ENCODE results near the gene STRN3.
"Not testable (repeated sequence)": the region's sequence is repeated elsewhere in the genome, so short reads cannot be mapped to it uniquely, and the experiment has no call there.

Gene STRN3

DNA sequence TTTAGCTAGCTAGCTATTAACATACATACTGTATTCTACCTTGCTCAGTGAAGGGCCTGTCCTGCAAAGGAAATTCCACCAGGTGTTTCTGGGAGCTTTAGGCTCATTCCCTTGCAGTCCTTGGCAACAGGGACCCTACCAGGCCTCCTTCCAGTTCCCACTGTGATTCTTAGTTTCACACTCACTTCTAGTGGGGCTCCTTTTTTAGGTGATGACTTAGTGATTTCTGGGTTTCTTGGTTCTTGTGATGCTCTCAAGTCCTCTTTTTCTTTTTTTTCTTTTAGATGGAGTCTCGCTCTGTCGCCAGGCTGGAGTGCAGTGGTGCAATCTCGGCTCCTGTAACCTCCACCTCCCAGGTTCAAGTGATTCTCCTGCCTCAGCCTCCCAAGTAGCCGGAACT, 10.4 kb upstream of the STRN3 start:
- no peak for DNase-seq (ENCODE audit: low read depth)

DNA sequence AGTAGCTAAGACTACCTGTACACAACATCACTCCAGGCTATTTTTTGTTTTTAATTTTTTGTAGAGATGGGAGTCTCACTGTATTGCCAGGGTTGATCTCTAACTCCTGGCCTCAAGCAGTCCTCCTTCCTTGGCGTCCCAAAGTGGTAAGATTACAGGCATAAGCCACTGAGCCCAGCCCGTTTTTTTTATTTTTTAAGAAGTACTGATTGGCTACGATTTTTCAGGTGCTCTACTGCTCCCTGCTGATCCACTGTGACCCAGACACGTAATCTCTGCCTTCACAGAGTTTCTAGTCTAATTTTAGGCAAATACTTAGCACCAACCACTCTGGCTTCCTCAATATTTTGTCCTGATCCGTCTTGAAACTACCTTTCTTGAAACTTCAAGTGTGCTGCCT, 4.3 kb upstream of the STRN3 start:
- no peak for DNase-seq (ENCODE audit: low read depth)

DNA sequence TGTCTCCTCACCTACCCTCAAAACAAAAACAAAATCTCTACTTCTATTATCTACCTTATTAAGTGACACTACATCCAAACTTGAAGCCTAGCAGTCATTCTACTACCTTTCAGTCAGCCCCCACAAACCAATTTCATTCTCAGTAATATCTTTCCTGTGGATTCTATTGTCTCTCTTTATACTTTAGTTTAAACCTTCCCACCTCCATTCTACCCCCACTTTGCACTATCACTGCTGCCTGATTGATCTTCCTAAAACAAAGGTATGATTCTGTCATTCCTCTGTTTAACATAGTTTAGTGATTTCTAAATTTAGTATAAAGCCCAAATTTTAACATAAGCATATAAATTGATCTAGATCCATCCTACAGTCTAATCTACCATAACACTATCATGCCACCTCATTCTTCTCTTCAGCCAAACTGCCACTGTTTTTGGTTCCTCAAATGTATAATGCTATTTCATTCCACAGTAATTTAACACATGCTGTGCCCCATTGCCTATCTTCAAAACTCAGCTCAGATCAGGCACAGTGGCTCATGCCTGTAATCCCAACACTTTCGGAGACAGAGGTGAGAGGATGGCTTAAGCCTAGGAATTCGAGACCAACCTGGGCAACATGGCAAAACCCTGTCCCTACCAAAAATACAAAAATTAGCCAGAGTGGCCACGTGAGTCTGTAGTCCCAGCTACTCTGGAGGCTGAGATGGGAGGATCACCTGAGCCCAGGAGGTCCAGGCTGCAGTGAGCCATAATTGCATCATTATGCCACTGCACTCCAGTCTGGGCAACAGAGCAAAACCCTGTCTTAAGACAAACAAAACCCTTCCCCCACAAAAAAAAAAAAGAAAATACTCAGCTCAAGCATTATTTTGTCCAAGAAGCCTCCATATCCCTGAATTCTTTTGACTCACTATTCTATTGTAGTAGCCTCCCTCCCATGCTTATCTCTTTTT, 3.1 kb upstream of the STRN3 start:
- DNase-seq (ENCODE audit: low read depth) = no peak

DNA sequence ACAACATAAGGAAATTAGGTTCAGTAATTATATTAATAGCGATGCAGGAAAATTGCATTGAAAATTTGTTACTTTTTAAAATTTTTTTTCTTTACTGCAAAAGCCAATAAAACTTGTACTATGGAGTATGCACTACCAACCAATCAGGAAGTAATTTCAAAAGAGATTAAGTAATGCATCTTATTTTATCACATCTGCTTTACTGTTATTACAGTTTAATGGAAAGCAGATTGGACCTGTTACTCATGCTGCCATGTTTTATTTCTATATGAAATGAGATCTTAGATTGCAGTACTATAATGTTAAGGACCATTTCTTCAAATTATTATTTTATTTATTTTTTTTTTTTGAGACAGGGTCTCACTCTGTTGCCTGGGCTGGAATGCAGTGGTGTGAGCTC, 1.7 kb upstream of the STRN3 start:
- DNase-seq (ENCODE audit: low read depth) = no peak

DNA sequence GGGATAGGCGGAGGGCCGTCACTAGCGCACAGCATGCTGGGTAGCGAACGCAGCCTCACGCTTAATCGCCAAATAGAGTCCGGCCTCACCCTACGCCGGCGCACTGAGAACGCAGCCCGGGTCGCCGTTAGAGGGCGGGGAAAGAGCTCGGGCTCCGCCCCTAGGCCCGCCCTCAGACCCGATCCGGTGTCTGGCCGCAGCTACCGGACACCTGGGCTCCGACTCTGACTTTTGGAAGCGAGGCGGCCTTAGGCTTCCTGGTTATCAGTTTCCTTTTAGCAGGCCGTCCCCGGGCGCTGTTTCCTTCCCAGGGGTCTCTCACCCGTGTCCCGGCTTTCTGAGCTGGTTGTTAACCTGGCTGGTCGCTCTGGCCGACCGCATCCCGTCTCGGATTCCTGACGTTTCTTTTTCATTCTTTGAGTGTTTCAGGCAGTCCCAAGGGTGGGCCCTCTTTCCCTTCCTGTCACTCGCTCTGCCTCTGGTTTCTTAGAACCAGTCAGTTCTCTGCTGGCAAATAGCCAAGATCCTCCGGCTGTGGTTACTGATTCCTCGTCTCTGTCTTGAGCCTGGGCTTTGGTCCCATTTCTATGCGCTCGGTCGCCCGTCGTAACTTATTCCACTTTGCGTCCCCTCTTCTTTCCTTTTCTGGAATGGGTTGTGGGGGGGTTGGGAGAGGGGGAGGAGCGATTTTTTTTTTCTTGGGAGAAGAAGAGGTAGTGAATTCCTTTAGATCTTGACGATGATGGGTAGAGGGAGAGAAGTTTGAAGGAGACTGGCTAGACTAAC, 464 bp upstream of the STRN3 start:
- peak; percentile 84 for DNase-seq (ENCODE audit: low read depth)

DNA sequence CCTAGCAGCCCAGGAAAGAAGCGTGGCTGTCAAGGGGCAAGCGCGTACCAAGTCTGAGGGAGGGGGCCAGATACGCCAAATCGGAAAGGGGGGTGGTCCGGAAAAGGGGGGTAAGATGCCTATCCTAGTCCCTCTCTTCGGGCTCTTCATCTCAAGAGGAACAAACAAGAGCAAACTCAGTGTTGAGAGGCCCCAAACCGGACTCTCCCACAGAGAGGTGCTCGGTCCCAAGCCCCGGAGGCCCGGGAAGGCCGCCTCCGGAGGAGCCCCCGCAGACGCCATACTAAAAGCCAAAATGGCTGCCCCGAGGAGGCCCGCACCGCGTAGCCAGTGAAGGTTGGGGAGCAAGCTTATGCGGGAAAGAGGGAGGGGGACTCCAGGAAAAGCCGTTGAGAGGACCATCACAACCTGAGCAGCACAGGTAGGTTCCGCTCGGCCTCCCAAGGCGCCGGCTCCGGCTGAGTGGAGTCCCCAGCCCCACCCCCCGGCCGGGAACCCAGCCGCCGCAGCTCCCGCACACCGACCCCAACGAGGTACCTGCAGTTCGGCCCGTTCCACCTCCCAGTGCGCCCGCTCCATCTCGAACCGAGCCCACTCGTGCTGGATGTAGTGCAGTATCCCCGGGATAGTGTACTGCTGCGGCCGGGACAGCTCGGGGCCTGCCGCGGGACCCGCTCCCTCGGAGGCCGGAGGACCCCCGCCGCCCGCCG, 657 bp downstream of the STRN3 start, which contains the start of gene AP4S1:
AP4S1 (plus strand) TSS at position 283 of the 710 bp plus-strand sequence. CDS start 40,548 bp downstream, outside the sequence.
- peak; percentile 20 for DNase-seq (ENCODE audit: low read depth)

DNA sequence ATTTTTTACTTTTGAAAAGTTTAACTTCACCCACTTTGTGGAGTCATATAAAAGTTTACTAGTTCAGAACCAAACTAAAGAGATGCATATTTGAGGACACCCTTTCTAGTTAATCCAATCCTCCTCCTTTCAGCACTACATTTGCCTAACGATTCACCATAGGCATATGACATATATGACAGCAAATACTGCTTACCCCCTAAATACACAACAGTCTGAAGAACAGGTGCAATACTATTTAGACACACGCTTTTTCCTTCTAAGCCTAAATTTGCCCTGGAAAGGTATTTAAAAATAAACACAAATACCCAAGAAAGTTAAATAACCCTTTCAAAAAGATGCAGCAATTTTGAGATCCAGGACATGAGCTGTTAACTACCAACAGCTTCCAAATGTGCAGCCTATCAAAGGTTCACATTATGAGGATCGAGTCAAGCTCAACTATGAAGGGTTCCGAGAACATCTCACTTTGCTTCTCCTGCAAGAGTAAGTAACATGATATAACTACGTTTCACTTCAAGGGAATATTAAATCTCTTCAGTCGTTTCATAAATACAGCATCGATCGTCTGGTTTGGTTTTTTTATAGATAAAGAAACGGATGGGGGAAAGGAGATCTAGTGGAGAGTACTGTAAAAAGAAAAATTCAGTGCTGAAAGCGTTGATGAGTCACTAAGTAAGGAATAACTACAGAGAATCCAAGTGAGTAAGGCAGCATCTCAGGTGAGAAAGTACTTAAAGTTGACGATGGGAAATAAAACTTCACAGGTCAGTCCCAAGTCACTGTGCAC, 1.4 kb downstream of the STRN3 start:
- no peak for DNase-seq (ENCODE audit: low read depth)

DNA sequence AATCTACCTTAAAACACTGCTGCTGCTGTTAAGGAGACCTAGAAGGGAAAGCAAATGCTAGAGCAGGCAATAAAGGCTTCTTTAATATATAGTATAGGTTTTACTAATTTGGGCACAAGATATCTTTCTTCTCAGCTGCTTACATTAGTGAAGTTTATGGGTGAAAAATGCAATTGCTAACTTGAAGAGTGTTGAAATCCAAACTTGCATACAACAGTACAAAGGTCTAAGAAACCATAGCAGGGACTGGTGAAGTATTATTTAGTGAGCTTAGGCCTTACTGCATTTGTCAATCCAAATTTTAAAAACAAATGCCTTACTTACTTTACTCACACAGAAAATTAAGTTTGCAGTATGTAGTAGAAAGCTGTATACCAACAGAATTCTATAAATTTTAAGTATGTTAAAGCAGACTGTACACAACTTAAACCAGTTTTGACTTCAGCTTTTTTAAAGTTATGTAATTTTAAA, 2.1 kb downstream of the STRN3 start:
- DNase-seq (ENCODE audit: low read depth) = no peak

DNA sequence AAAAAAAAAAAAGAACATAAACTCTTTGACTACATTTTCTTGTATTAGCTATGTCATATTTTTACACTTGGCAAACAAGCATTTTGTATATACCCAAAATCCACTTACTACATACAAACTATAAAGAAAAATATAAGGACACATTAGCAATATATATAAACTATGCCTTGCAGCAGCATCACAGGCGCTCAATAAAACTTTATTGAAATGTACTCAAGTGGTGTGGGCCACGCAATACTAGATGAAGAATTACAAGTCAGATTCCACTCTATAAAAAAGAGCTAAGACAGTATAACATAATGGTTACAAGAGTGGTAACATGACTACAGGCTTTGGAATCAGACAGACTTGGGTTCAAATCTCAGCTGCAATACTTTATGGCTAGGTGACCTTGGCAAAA, 3.8 kb downstream of the STRN3 start:
- DNase-seq (ENCODE audit: low read depth) = no peak

DNA sequence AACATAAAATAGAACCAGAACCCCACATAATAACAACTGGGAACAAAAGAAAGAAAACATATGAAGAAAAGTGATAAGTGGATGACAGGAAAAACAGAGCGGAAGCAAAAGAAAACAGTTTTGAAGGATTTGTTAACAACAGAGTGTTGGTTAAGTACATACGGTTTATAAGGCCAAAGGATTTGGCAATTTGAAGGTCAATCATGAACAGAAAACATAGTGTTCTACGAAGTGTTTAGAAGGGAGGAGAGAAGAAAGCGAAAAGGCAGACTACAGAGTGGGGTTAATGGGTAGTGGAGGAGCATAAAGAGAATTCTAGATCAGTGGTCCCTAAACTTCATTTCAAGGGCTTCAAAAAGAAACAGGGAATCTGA, 4.6 kb downstream of the STRN3 start:
- no peak for DNase-seq (ENCODE audit: low read depth)

DNA sequence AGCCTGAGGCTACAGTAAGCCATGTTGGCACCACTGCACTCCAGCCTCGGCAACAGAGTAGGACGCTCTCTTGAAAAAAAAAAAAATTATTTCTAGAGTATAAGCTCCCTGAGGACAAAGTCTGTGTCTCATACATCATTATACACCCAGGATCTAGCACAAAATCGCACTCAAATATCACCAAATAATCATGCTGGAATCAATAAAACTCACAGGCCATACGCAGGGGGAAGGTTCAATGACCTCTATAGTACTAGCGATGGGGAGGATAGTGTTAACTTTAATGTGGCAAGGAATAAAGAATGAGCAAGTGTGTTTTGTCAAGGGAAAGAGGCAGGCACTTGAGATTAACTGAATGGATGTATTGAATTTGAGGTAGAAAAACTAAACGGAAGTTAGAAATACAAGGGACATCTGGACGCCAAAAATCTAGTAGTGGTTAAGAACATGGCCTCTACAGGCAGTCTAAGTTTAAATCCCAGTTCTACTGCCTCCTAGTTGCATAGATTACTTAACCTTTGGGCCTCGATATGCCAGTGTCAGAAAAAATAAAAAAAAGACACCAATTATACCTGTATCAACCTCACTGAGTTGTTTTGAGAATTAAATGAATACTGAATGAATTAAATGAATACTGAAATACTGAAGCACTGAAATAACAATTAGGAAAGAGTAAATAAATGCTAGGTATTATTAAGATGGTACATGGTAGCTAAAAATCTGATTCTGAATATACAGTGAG, 5.2 kb downstream of the STRN3 start:
- DNase-seq (ENCODE audit: low read depth) = no peak

DNA sequence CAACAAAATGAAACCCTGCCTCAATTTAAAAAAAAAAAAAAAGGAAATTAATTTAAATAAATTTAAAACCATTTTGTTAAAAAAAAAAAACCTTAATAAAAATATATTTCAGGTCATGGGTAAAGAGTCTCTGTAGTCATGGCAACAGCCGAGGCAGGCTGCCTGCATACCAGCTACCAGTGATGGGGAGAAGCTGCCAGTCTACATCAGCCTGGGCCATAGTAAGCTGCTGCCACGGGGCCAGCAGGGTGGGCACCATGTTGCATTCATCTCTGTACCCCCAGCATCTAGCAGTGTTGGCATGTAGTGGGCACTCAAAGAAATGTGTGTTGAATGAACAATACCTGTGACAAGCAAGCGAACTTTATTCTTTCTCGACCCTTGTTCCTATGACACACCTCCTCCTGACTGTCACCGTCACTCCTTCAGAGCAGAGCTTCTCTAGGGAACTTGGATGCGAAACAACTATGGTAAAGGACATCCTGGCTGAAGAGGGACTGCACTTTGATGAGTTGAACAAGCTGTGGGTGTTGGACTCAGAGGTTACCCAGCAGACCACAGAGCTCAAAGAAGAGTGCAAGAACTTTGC, 8.0 kb downstream of the STRN3 start:
- no peak for DNase-seq (ENCODE audit: low read depth)

DNA sequence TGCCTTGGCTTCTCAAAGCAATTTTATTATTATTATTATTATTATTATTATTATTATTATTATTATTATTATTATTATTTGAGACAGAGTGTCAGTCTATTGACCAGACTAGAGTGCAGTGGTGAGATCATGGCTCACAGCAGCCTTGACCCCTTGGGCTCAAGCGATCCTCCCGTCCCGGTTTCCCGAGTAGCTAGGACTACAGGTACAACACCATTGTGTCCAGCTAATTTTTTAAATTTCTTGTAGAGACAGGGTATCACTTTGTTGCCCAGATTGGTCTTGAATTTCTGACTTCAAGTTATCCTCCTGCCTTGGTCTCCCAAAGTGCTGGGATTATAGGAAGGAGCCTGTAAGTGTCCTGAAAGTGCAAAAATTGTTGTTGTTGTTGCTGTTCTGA, 12.3 kb downstream of the STRN3 start:
- no peak for DNase-seq (ENCODE audit: low read depth)

DNA sequence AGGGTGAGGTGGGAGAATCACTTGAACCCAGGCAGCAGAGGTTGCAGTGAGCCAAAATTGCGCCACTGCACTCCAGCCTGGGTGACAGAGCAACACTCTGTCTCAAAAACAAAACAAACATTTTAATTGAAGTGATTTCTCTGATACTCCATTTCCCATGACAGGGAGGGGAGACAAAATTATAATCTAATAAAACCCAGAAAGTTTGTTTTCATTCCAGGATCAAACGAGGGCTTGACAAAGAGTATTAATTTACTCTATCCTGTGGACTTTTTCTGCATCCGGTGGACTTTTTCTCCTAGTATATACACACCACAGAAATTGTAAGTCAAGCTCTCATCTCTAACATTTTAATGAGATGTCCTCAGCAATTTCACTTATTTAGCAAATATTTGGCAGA, 15.2 kb downstream of the STRN3 start:
- no peak for DNase-seq (ENCODE audit: low read depth)

DNA sequence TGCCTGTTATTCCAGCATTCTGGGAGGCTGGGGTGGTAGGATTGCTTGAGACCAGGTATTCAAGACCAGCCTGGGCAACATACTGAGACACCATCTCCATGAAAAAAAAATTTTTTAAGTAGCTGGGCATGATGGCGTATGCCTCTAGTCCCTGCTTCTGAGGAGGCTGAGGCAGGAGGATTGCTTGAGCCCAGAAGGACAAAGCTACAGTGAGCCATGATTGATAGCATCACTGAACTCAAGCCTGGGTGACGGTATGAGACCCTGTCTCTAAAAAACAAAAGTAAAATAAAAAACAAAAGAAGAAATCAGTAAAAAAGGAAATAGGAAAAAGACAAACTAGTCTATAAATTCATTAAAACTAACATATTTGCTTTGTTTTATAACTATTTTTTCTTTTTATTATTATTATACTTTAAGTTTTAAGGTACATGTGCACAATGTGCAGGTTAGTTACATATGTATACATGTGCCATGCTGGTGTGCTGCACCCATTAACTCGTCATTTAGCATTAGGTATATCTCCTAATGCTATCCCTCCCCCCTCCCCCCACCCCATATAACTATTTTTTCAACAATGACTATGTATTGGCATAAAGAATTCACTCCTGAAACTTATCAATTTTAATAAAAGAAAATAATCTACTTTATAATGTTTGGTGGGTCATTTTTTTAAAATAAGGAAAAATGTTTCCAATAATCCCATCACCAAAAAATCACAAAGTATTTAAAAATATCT, 16.2 kb downstream of the STRN3 start:
- no peak for DNase-seq (ENCODE audit: low read depth)

DNA sequence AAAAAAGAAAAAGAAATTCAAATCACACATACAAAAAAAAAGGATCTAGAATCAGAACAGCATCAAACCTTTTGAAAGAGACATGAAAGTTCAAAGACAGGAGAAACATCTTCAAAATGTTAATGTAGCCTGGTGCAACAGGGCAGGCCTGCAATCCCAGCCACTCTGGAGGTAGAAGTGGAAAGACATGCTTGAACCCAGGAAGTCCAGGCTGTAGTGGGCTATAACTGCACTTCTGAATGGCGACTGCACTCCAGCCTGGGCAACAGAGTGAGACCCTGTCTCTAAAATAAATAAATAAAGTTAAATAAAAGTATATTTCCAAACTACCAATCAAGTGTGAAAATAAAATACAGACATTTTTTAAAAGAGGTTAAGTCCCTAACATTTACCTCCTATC, 19.5 kb downstream of the STRN3 start:
- no peak for DNase-seq (ENCODE audit: low read depth)

DNA sequence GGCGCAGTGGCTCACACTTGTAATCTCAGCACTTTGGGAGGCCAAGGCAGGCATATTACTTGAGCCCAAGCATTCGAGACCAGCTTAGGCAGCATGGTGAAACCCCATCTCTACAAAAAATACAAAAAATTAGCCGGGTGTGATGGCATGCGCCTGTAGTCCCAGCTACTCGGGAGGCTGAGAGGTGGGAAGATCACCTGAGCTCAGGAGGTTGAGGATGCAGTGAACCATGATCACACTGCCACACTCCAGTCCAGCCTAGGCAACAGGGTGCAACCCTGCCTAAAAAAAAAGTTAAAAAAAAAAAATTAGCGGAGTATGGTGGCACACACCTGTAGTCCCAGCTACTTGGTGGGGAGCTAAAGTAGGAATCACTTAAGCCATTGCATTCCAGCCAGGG, 22.2 kb downstream of the STRN3 start:
- not testable (repeated sequence) for DNase-seq (ENCODE audit: low read depth)

DNA sequence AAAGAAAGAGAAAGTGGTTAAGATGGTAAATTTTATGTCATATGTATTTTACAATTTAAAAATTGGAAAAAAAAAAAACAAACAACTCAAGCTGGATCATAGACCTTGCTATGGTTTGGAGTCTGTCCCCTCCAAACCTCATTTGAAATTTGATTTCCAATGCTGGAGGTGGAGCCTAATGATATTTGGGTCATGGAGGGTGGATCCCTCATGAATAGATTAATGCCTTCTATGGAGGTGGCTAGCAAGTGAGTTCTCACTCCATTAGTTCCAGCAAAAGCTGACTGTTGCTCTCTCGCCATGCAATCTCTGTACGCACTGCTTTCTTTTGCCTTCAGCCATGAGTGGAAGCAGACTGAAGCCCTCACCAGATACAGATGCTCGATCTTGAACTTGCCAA, 22.9 kb downstream of the STRN3 start:
- DNase-seq (ENCODE audit: low read depth) = no peak

DNA sequence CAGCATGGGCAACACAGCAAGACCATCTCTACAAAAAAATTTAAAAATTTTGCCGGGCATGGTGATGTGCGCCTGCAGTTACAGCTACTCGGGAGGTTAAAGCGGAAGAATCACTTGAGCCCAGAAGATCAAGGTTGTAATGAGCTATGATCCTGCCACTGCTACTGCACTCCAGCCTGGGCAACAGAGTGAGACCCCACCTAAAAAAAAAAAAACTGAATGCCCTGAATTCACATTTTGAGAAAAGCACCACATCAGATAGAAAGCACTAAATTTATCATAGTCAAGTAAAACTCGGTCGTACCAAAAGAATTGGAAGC, 24.9 kb downstream of the STRN3 start:
- no peak for DNase-seq (ENCODE audit: low read depth)
